T-helper 17 cell (primary cell): ENCODE data around the gene IDUA. TPM values are rescaled to one million over a fixed set of nuclear protein-coding genes. Genes with fewer than 3 reads are reported as not detected.

Experiments used
- ATAC-seq: fragments of 150-1000 bp; cut with Tn5 transposase; 2 replicates; pipeline ENCODE4 v1.10.0; 2021; ENCODE audit warnings: mild to moderate bottlenecking, moderate library complexity
- DNase-seq, 3 donors: peaks; one replicate each; pipeline versions ENCODE4 v3.0.0 to v3.0.0-alpha.2; 2020 to 2021
- H3K9me3 ChIP-seq: one replicate; pipeline ENCODE4 v1.7.0; 2013; ENCODE audit warnings: low read length, mild to moderate bottlenecking; ENCODE audit not compliant: control insufficient read depth, poor library complexity, severe bottlenecking
- H3K27ac Mint-ChIP-seq: one replicate; pipeline ENCODE4 v1.8.0; 2022; ENCODE audit warnings: mild to moderate bottlenecking, moderate library complexity, mixed read lengths
- H3K27me3 Mint-ChIP-seq: one replicate; pipeline ENCODE4 v1.8.0; 2022; ENCODE audit warnings: mixed read lengths
- H3K36me3 Mint-ChIP-seq: one replicate; pipeline ENCODE4 v1.8.0; 2022; ENCODE audit warnings: low read depth, mixed read lengths
- H3K4me1 Mint-ChIP-seq: one replicate; pipeline ENCODE4 v1.8.0; 2022; ENCODE audit warnings: mild to moderate bottlenecking, mixed read lengths
- H3K4me3 Mint-ChIP-seq: one replicate; pipeline ENCODE4 v1.8.0; 2022; ENCODE audit warnings: mild to moderate bottlenecking, moderate library complexity, mixed read lengths
- total RNA-seq, 4 donors: library from RNA in 2 of 4; stranded (reverse) in 2 of 4; gene quantifications; one replicate each; pipeline ENCODE4 v1.2.3 and lab custom pipeline; 2022 to 2026

Gene IDUA
- total RNA-seq, 2 donors from 2014 or later = 56.9 to 58.6 TPM

GRCh38 chr4:978957-979701, 7.7 kb upstream of the IDUA start:
- peaks cover 5% of the 10 kb centered on the region for H3K4me1 Mint-ChIP-seq
- H3K27me3 Mint-ChIP-seq = no peaks in the 10 kb centered on the region
- no peak overlapping the region for H3K4me3 Mint-ChIP-seq
- no peak for DNase-seq
- no peaks in the 10 kb centered on the region for H3K36me3 Mint-ChIP-seq
- ATAC-seq = no peak
- H3K9me3 ChIP-seq = no peaks in the 10 kb centered on the region
- no peak overlapping the region for H3K27ac Mint-ChIP-seq

GRCh38 chr4:982291-982690, 4.6 kb upstream of the IDUA start:
- ATAC-seq = no peak
- H3K9me3 ChIP-seq = no peaks in the 10 kb centered on the region
- H3K27ac Mint-ChIP-seq = no peak overlapping the region
- no peak for DNase-seq
- no peaks in the 10 kb centered on the region for H3K27me3 Mint-ChIP-seq
- H3K4me3 Mint-ChIP-seq = no peak overlapping the region
- peaks cover 7% of the 10 kb centered on the region for H3K4me1 Mint-ChIP-seq
- no peaks in the 10 kb centered on the region for H3K36me3 Mint-ChIP-seq

- Mint-ChIP-seq H3K27me3 (no peaks in the 10 kb centered on the region), H3K36me3 (no peaks in the 10 kb centered on the region), H3K4me3 (no peak overlapping the region), H3K4me1 (peaks cover 10% of the 10 kb centered on the region), H3K27ac (no peak overlapping the region)
- ATAC-seq = no peak
- H3K9me3 ChIP-seq = no peaks in the 10 kb centered on the region
- DNase-seq = no peak
Observed at GRCh38 chr4:982814-983213, 4.0 kb upstream of the IDUA start.

- no peaks in the 10 kb centered on the region for H3K9me3 ChIP-seq
- peaks cover 16% of the 10 kb centered on the region for H3K4me1 Mint-ChIP-seq
- DNase-seq (no peak), ATAC-seq (no peak)
- peak overlapping the region; percentile 41 for H3K4me3 Mint-ChIP-seq
- no peak overlapping the region for H3K27ac Mint-ChIP-seq
- no peaks in the 10 kb centered on the region for H3K27me3 Mint-ChIP-seq
- H3K36me3 Mint-ChIP-seq = no peaks in the 10 kb centered on the region
Observed at GRCh38 chr4:984336-985054, 2.3 kb upstream of the IDUA start.

GRCh38 chr4:985123-985830, 1.6 kb upstream of the IDUA start:
- peak; percentile 48 for ATAC-seq
- Mint-ChIP-seq H3K27ac (no peak overlapping the region), H3K27me3 (no peaks in the 10 kb centered on the region), H3K4me3 (no peak overlapping the region), H3K4me1 (peaks cover 16% of the 10 kb centered on the region), H3K36me3 (no peaks in the 10 kb centered on the region)
- no peaks in the 10 kb centered on the region for H3K9me3 ChIP-seq
- peak; percentile 38 to 58 (median 54) for DNase-seq

GRCh38 chr4:986428-986878, 391 bp upstream of the IDUA start:
- H3K9me3 ChIP-seq = no peaks in the 10 kb centered on the region
- Mint-ChIP-seq H3K4me1 (peaks cover 16% of the 10 kb centered on the region), H3K36me3 (no peaks in the 10 kb centered on the region), H3K4me3 (peak overlapping the region; percentile 90), H3K27ac (no peak overlapping the region), H3K27me3 (no peaks in the 10 kb centered on the region)
- DNase-seq = no peak
- peak; percentile 32 for ATAC-seq

GRCh38 chr4:987624-988513, 1.0 kb downstream of the IDUA start:
- H3K9me3 ChIP-seq = no peaks in the 10 kb centered on the region
- Mint-ChIP-seq H3K36me3 (no peaks in the 10 kb centered on the region), H3K27ac (peak overlapping the region; percentile 37), H3K4me1 (peaks cover 16% of the 10 kb centered on the region), H3K27me3 (no peaks in the 10 kb centered on the region), H3K4me3 (peak overlapping the region; percentile 90)
- DNase-seq (no peak), ATAC-seq (no peak)

- H3K9me3 ChIP-seq = no peaks in the 10 kb centered on the region
- H3K4me3 Mint-ChIP-seq = no peak overlapping the region
- ATAC-seq (no peak), DNase-seq (no peak)
- no peaks in the 10 kb centered on the region for H3K27me3 Mint-ChIP-seq
- H3K36me3 Mint-ChIP-seq = no peaks in the 10 kb centered on the region
- H3K4me1 Mint-ChIP-seq = peaks cover 14% of the 10 kb centered on the region
- H3K27ac Mint-ChIP-seq = no peak overlapping the region
Observed at GRCh38 chr4:988726-989721, 2.2 kb downstream of the IDUA start.

- H3K27ac Mint-ChIP-seq = no peak overlapping the region
- peaks cover 14% of the 10 kb centered on the region for H3K4me1 Mint-ChIP-seq
- H3K36me3 Mint-ChIP-seq = no peaks in the 10 kb centered on the region
- H3K9me3 ChIP-seq = no peaks in the 10 kb centered on the region
- no peaks in the 10 kb centered on the region for H3K27me3 Mint-ChIP-seq
- ATAC-seq = no peak
- peak in 1 of 3 donors; percentile 10 for DNase-seq
- no peak overlapping the region for H3K4me3 Mint-ChIP-seq
Observed at GRCh38 chr4:989722-990471, 3.1 kb downstream of the IDUA start.

GRCh38 chr4:990746-991367, 4.0 kb downstream of the IDUA start:
- Mint-ChIP-seq H3K36me3 (no peaks in the 10 kb centered on the region), H3K4me3 (no peak overlapping the region), H3K27ac (no peak overlapping the region), H3K4me1 (peaks cover 14% of the 10 kb centered on the region), H3K27me3 (no peaks in the 10 kb centered on the region)
- no peaks in the 10 kb centered on the region for H3K9me3 ChIP-seq
- ATAC-seq (no peak), DNase-seq (peak in 1 of 3 donors; percentile 8)
